HCT116 (cell line): ENCODE measurements around the gene INHBA.

ENCODE experiments used
- CBX3 ChIP-seq: IDR thresholded peaks from 2 replicates; pipeline ENCODE4 v1.6.1; 2012; ENCODE audit warnings: low read depth
- EZH2 ChIP-seq: fragments of 200-600 bp; sonication (generic); IDR thresholded peaks from 2 replicates; pipeline ENCODE4 v1.6.1; 2017; ENCODE audit warnings: antibody characterized with exemption, mixed run types
- TF ChIP-seq, protein P1 (sequence below), 3 experiments: fragments of 200-600 bp in 1 of 3; sonication (generic) in 1 of 3; IDR thresholded peaks in 2 of 3; conservative IDR thresholded peaks in 1 of 3; 2 replicates each; pipeline ENCODE4 v1.5.1; 2012 to 2017; ENCODE audit warnings: low read depth in 2 of 3, low read length in 2 of 3, antibody characterized with exemption in 1 of 3, borderline replicate concordance in 1 of 3, control low read depth in 1 of 3, mild to moderate bottlenecking in 1 of 3, mixed read lengths in 1 of 3, mixed run types in 1 of 3, moderate library complexity in 1 of 3; ENCODE audit not compliant: insufficient read depth in 1 of 3
- TF ChIP-seq, protein P2 (sequence below): IDR thresholded peaks from 2 replicates; pipeline ENCODE4 v1.6.1; 2012; ENCODE audit warnings: low read depth

DNA sequence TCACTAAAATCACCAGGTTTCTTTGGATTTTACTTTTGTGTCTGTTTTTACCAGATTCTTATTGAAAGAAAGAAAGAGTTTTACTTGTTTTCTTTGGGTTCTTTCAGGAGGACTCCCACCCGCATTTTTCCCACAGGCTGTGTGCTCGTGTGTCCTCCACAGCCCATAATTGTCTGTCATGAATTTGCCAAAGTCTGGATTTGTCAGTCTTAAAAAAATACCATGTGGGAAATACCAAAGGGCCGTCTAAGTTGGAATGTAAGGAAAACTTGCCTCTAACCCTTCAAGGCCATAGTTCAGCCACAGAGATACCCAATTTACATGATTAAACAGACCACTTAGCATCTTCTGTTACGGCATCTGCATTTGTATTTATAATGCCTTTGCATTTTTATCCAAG is 41.3 kb upstream of the INHBA start:
- TF ChIP-seq EZH2 (no peak), CBX3 (no peak)
- TF ChIP-seq, protein P1, sequence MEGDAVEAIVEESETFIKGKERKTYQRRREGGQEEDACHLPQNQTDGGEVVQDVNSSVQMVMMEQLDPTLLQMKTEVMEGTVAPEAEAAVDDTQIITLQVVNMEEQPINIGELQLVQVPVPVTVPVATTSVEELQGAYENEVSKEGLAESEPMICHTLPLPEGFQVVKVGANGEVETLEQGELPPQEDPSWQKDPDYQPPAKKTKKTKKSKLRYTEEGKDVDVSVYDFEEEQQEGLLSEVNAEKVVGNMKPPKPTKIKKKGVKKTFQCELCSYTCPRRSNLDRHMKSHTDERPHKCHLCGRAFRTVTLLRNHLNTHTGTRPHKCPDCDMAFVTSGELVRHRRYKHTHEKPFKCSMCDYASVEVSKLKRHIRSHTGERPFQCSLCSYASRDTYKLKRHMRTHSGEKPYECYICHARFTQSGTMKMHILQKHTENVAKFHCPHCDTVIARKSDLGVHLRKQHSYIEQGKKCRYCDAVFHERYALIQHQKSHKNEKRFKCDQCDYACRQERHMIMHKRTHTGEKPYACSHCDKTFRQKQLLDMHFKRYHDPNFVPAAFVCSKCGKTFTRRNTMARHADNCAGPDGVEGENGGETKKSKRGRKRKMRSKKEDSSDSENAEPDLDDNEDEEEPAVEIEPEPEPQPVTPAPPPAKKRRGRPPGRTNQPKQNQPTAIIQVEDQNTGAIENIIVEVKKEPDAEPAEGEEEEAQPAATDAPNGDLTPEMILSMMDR (IDR thresholded peaks at IDR 0.05 in 2 of 3, conservative IDR thresholded peaks at IDR 0.05 in 1 of 3; ENCODE audit: borderline replicate concordance in 1 of 3, insufficient read depth in 1 of 3, low read depth in 2 of 3, low read length in 2 of 3) = no peak
- TF ChIP-seq, protein P2, sequence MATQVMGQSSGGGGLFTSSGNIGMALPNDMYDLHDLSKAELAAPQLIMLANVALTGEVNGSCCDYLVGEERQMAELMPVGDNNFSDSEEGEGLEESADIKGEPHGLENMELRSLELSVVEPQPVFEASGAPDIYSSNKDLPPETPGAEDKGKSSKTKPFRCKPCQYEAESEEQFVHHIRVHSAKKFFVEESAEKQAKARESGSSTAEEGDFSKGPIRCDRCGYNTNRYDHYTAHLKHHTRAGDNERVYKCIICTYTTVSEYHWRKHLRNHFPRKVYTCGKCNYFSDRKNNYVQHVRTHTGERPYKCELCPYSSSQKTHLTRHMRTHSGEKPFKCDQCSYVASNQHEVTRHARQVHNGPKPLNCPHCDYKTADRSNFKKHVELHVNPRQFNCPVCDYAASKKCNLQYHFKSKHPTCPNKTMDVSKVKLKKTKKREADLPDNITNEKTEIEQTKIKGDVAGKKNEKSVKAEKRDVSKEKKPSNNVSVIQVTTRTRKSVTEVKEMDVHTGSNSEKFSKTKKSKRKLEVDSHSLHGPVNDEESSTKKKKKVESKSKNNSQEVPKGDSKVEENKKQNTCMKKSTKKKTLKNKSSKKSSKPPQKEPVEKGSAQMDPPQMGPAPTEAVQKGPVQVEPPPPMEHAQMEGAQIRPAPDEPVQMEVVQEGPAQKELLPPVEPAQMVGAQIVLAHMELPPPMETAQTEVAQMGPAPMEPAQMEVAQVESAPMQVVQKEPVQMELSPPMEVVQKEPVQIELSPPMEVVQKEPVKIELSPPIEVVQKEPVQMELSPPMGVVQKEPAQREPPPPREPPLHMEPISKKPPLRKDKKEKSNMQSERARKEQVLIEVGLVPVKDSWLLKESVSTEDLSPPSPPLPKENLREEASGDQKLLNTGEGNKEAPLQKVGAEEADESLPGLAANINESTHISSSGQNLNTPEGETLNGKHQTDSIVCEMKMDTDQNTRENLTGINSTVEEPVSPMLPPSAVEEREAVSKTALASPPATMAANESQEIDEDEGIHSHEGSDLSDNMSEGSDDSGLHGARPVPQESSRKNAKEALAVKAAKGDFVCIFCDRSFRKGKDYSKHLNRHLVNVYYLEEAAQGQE = no peak
